GM12872 (cell line): ENCODE data around the gene OR10G3.

Experiments
- TF ChIP-seq, protein P1 (sequence below): IDR thresholded peaks from 3 replicates; pipeline ENCODE4 v1.5.1; 2011; ENCODE audit warnings: low read depth, mild to moderate bottlenecking, low read length, moderate library complexity; ENCODE audit not compliant: insufficient read depth

Gene OR10G3

DNA sequence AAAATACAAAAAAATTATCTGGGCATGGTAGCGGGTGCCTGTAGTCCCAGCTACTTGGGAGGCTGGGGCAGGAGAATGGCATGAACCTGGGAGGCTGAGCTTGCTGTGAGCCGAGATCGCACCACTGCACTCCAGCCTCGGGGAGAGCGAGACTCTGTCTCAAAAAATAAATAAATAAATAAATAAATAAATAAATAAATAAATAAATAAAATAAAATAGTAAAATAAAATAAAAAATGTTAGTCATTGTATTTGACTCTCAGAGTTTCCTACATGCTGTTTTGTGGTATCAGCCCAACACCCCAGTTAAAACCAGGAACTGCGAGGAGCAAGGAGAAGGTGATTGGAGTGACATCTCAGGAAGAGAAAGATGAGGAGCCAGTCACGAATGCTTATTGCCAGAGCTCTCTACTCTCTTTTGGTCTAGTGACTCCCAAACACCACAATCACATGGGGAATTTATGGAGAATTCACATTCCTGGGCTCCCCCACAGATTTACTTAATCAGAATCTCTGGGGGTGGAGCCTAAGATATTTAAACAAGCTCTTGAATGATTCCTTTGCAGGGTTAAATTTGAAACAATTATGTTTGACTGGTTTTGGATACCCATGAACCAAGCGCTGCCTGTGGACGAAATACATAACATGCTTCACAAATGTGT, 38.3 kb downstream of the OR10G3 start:
- TF ChIP-seq, protein P1, sequence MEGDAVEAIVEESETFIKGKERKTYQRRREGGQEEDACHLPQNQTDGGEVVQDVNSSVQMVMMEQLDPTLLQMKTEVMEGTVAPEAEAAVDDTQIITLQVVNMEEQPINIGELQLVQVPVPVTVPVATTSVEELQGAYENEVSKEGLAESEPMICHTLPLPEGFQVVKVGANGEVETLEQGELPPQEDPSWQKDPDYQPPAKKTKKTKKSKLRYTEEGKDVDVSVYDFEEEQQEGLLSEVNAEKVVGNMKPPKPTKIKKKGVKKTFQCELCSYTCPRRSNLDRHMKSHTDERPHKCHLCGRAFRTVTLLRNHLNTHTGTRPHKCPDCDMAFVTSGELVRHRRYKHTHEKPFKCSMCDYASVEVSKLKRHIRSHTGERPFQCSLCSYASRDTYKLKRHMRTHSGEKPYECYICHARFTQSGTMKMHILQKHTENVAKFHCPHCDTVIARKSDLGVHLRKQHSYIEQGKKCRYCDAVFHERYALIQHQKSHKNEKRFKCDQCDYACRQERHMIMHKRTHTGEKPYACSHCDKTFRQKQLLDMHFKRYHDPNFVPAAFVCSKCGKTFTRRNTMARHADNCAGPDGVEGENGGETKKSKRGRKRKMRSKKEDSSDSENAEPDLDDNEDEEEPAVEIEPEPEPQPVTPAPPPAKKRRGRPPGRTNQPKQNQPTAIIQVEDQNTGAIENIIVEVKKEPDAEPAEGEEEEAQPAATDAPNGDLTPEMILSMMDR: no peak

DNA sequence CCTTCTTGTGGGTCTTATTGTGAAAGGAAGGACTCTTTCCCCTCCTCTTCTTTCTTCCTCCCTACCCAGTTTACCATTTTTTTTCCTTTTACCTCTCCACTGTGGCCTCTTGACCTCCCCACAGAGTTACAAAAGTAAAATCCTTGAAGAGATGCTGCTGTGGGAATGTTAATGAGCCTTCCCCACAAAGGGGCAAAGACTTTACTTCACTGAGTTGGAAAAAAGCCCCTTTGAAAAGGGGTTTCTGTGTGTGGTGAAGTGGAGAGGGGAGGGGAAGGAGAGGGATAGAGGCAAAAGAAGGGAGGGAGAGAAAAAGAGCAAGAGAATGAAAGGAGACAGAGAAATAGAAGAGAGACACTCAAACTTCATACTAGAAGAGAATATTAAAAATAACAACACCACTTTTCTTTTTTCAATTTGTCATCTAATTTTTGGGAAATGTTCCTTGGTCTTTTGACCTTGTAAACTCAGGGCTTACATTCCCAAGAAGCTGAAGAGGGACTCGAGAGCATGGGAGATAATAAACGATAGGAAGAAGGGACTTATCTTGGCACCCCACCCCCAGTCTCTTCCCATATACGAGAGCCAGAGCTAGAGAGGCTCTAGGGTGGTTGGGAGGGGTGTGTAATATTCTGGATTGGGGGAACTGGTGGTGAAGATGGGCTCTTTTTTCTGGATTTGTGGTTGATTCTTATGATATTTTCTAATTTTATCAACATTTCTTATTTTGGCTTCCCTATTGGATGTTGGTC, 40.5 kb downstream of the OR10G3 start:
- TF ChIP-seq, protein P1: no peak

DNA sequence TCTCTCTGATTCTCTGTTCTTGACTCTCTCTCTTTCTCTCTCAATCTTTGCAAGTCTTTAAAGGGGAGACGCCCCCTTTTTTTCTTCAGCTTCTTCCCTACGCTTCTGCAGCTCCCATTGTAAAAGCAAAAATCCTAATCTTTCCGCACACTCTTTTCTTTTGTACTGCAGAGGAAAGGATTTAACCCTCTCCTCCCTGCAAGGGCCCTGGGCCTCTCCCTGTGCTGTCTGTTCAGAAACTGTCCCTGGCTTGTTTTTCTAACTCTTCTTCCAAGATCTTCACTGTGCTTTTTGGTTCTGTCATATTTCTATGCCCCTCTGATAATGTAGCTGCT, 42.8 kb downstream of the OR10G3 start:
- TF ChIP-seq, protein P1: no peak

DNA sequence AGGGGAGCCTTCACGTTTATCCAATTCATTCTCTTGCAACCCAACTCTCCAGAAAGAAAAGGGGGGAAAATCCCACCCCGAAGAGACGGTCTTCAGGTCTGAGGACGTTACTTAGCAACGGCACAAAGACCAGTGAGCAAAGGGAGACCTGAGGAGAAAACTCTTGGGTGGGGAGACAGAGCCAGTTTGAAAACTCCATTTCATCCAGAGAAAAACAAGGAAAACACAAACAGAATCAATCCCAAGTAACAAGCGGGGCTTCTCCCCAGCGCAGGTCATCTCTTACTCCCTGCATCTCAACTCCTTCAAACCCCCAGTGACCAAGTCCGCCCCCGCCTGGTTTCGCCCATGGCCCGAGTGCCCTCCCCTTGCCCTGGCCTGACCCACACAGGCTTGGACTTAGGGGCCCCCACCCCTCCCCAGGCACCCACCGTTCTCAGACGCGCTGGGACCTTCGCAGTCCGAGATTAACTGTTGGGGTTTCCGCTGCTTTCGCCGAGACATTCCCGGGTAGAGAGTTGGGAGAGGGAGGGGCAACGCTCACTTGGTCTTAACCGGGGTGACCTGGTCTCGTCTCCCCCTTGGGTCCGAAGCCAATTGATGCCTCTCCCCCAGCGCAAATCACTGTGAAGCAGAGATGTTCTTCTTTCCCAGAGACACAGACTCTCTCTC, 43.3 kb downstream of the OR10G3 start:
- TF ChIP-seq, protein P1: no peak

DNA sequence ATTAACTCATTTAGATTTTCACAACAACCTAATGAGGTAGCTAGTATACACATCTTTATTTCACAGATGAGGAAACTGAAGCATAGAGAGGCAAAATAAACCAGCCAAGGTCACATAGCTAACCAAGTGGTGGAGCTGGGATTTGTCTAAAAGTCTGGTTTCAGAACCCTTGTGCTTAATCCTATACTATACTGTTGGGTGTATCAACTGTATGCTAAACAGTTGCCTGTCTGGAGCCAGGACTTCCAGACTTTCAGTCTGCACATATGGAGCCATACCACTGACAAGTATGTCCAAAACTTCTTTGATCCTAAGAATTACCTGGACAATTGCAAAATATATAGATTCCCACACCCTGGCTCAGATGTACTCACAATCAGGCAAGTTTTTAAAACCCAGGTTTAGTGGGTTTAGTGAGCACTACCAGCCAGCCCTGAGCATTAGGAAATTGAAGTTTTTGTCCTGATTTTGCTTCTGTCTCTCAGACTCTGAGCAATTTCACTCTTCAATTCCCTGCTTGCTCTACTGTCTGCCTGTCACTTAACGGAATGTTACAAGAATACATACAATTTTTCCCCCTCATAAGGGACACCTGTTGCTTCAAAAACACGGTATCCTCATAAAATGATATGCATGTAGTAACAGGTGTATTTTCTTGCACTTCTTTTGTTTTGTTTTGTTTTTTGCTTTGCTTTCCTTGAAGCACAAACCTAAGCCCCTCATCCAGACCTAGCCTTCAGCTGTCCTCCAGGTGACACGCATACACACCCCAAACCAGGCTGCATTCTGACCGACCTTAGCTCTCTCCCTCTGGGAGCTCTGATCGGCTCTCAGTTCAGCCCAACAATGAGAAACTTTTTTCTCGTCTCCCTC, 44.1 kb downstream of the OR10G3 start:
- TF ChIP-seq, protein P1: no peak

DNA sequence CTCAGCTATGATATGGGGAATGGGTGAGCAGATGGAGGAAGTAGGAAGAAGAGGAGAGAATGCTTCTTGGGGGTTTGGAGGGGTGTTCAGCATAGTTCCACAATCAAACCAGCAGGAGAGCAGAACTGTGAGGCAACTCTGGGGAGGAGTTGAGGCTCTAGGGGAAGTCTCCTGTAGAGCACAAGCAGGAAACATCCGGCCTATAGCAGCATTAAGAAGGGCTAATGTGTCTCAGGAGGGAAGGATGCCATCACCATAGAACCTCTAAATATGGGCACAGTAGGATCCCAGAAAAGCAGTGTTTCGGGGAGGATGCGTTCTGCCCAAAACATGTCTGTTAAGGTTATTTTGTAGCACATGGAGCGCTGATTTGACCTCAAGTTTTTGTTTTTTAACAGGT, 45.3 kb downstream of the OR10G3 start:
- TF ChIP-seq, protein P1: no peak

DNA sequence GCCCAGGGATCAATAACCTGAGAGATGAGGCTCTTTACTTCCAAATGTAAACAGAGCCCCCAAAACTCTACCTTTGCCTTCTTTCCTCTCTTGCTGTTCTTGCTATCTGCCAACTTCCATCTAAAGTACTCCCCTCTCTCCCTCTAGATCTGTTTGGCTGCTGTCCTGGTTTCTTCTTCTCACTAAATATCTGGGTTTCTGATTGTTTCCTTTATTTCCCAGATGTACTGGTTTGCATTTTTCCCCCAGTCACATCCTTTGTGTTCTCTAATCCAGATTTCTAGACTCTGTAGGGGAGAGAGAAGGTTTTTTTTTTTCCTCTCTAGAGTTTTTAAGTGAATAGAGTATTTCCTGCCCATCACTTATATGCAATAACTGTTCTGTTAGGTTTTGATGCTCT, 46.6 kb downstream of the OR10G3 start:
- TF ChIP-seq, protein P1: no peak
